Transverse colon (tissue), 4 donors: Measurements from ENCODE around the gene OR10G2.

ENCODE experiments used
- POLR2A ChIP-seq: fragments of 450-650 bp; IDR thresholded peaks from one replicate; pipeline ENCODE4 v1.6.1; 2016; ENCODE audit warnings: antibody characterized with exemption, mild to moderate bottlenecking, moderate library complexity
- POLR2AphosphoS5 ChIP-seq, 3 donors: sonication (generic); formaldehyde crosslinking; IDR thresholded peaks; one replicate each; pipeline ENCODE4 v1.6.1; 2016; ENCODE audit warnings: antibody characterized with exemption in 3 of 3
- TF ChIP-seq, protein P1 (sequence below), 5 experiments: fragments of 200-600 bp in 3 of 5; fragments of 450-650 bp in 2 of 5; sonication (generic) in 3 of 5; IDR thresholded peaks; 1 replicate in 2 of 5; 2 replicates in 3 of 5; pipeline ENCODE4 v1.5.1; 2016 to 2017; ENCODE audit warnings: antibody characterized with exemption in 5 of 5, inconsistent platforms in 3 of 5, mild to moderate bottlenecking in 2 of 5, moderate library complexity in 1 of 5

DNA sequence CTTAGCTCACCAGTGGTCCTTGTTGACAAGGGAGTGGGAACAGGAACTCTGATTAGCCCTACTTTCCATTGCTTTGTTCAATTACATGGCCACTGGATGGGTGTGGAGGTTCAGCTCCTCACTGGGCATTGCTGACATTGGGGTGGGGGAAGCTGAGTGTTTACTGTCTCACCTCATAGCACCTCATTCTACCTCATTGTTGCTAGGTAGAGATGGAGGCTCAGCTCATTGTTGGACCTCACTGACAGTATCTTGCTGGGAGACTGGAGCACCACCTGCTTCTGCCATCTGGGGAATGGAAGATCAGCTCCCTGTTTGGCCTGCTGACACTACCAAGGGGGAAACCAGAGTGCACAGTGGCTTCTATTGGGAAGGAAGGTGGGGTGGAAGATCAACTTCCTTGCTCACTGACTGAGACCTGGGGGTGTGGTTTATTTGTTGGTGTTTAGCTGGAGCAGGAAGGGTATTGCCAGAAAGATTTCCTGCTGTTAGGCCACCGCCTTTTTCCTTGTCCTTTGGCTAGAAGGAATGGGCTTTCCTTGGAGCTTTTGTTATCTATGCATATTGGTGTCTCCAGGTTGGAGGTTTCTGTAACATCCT is 17.6 kb upstream of the OR10G2 start:
- TF ChIP-seq, protein P1, sequence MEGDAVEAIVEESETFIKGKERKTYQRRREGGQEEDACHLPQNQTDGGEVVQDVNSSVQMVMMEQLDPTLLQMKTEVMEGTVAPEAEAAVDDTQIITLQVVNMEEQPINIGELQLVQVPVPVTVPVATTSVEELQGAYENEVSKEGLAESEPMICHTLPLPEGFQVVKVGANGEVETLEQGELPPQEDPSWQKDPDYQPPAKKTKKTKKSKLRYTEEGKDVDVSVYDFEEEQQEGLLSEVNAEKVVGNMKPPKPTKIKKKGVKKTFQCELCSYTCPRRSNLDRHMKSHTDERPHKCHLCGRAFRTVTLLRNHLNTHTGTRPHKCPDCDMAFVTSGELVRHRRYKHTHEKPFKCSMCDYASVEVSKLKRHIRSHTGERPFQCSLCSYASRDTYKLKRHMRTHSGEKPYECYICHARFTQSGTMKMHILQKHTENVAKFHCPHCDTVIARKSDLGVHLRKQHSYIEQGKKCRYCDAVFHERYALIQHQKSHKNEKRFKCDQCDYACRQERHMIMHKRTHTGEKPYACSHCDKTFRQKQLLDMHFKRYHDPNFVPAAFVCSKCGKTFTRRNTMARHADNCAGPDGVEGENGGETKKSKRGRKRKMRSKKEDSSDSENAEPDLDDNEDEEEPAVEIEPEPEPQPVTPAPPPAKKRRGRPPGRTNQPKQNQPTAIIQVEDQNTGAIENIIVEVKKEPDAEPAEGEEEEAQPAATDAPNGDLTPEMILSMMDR (IDR thresholded peaks at IDR 0.05): no peak
- TF ChIP-seq POLR2A: no peak
- TF ChIP-seq POLR2AphosphoS5 (IDR thresholded peaks at IDR 0.05): no peak
